Measurements from ENCODE around the gene HIVEP3. TPM values are rescaled to one million over a fixed set of nuclear protein-coding genes. Genes with fewer than 3 reads are reported as not detected.
A peak's percentile ranks its signal among the peaks of the same experiment; 100 is the strongest.

HIVEP3 gene
- total RNA-seq, 1 donor from 2014 or later, result 1.7 TPM

DNA sequence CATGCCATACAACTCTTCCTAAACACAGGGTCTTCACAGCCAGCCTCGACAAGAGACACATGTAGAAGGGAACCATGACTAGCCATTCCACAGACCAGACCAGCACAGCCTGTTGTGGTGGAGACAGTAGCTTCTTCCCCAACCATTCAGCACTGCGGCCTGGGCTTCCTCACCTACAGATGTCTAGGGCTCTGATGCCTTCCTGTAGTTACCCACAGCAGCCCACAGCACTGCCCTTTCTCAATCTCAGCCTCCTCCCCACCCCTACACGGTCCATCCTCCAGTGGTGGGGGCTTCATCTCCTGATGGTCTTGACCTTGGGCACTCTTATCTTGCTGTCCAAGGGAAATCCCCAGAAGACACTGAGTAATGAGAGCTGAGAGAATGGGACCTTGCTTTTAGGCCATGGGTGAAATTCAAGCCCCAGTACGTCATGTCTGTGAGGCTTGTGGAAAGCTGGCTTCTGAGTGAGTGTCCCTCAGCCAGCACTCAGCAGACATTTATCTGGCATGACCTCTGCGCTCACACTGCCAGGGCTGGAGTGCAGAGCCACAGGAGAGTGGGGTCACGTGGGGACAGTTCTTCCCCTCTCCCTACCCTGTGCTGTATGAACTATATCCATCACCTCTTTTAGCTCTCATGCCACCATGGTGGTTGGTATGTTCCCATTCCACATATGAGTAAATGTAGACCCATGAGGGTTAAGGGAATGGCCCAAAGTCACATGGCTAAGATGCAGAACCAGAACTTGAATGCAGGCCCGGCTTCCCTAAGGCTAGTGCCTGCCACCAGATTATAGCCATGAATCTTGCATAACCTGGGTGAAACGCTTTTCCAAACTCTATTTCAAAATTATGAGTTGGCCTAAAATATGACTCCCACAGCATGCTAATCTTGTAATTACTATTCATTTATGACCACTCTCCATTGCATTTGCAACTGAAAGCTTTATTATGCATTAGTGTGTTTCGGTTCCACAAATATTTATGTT, 104.7 kb downstream of the HIVEP3 start:
- DNase-seq (ENCODE audit: low spot score), result no peak

DNA sequence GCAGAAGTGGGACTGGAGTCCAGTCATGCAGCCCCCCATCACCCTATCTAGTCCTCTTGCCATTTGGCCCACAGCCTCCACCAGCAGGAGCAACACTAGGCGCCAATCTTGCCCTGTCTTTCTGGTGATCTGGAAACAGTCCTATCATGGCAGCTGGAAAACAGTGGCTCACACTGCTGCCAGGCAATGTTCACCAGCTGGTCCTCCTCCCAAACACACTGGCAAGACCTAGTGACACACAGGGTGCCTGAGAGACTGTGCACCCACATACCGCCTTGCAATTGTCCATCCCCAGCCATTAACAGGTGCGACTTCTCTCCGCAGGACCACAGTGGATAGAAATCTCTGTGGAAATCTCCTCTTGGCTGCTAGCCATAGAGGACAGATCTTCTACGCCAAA, 105.5 kb downstream of the HIVEP3 start:
- no peak for DNase-seq (ENCODE audit: low spot score)

DNA sequence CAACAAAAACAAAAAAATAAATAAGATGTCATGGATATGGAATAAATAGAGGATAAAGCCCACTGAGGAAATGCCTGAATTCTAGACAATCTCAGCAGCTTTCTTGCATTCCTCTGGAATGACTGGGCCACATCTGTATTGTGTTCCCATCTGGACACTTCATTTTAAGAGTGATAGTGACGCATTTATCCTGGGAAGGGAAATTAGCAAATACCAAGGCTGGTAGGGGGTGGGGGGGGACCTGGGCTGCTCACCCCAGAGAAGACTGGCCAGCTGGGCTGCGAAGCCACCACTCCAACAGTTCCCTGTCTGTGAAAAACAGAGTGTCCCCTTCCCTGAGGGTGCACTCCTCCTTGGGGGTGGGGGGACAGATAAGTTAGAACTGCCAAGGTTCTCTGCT, 106.3 kb downstream of the HIVEP3 start:
- DNase-seq (ENCODE audit: low spot score), result peak; percentile 63

DNA sequence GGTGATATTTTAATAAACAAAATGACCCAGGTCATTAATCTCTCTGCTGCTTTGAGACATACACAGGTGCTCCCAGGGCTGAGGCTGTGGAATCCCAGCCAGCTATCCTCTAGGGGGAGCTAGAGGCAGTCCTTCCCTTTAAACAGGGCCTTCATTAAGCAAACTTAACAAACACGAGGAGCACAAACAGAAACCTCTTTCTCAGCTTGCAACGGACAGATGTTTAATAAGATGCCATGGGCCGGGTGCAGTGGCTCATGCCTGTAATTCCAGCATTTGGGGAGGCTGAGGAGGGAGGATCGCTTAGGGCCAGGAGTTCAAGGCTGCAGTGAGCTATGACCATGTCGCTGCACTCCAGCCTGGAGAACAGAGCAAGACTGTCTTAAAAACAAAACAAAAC, 106.7 kb downstream of the HIVEP3 start:
- peak; percentile 28 for DNase-seq (ENCODE audit: low spot score)

DNA sequence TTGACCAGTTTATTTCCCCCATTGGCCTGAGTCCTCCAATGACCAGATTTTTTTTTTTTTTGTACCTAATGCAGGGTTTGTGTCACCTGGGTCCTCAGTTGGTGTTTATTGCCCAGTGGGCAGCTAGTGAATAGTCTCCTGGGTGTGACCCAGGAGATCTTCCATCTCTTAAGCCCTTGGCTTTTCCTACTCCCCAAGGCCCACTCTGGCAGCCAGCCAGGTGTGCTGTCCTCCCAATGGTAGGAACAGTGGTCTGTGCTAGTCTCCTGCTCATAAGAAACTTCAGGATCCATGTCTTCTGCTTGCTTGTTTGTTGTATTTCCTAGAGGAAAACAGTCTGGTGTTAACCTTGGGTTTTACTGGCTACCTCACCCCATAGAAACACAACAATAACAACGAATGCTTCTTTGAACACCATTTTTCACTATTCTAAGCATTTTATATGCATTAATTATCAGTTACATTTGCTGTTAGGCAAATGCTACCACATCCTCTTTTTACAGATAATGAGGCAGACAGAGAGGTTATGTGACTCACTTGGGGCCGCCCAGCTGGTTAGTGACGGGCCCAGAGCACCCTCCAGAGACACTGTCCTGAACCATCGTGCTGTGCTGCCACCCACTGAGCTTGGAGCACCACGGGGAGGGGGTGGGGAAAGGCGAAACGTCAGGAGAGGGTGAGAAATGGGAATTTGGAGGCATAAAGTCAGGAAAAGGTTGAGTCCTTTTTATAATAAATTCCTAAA, 107.5 kb downstream of the HIVEP3 start:
- no peak for DNase-seq (ENCODE audit: low spot score)

DNA sequence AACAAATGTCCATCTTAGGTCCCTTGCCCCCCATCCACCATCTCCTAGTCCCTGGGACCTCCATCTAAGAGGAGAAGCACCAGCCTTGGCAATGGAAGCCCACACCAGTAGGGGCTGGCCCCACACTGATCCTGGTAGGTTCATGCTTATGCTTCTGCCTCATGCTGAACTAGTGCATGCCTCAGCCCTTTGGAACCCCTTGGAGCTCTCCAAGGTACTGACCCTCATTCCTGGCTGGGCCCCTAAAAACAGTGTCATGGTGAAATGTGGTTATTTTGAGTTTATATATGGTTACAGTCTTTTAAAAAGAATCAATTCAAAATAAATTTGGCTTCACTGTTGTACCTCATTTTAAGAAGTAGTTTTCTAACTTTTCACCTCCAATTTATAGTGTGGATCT, 108.3 kb downstream of the HIVEP3 start:
- peak; percentile 56 for DNase-seq (ENCODE audit: low spot score)

DNA sequence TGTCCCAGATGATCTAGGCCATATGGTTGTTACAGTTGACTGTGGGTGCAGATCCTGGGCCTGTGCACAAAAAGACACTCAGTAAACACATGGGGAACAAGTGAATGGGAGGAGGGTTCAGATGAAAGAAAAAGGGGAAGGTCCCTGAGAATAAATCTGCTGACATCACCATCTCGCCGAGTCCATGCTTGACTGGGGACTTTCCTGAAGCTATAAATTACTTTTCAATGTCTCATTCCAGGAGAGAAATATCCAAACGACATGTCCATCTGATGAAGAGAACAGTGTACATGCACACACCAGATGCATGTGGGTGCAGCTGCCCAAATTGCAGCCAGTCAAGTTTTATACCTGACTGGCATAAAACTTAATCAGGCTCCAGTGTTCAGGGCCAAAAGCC, 109.0 kb downstream of the HIVEP3 start:
- no peak for DNase-seq (ENCODE audit: low spot score)

DNA sequence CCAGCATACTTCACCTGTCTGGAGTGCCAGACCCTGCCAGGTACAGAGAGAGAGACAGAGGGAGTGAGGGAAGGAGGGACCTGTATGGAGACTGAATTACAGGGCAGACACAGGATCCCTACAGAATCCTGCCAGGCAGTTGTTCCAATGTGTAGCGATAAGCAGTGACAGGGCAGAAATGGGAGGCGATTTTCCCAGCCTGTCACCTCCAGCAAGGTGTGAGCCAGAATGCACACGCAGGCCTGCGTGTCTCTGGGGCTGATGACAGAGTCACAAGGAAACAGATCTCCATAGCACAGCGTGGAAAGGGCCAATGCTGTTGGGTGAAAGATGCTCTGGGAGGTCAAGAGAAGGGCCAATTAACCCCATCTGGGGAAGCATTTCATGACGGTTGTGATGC, 111.3 kb downstream of the HIVEP3 start:
- no peak for DNase-seq (ENCODE audit: low spot score)

DNA sequence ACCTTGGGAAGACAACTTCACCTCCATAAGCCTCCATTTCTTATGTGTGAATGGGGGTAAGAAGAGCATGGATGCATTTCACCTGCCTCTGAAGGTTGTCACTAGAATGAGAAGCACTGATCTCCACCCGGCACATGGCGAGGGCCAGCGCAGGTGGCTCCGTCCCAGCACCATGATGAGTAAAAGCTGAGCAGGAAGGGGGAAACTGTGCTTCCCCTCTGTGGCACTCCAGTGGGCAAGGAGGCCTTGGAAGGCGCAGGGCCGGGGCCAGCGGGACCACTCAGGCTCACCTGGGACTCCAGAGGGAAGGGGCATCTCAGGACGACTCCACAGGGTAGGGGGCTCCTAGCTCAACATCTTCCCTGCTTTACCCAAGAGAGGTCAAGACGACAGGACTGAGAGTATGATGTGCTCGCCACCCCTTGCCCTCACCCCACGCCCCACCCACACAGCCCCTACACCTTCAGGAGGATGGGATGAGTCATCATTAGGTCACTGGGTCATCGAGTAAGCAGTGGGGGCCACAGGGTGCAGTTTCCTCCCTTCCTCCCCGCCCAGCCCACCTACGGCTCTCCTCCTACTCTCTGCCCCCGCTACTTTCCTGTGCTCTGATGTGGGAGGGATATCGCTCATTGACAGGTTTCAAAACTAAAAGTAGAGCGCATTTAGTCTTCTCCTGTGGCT, 112.1 kb downstream of the HIVEP3 start:
- DNase-seq (ENCODE audit: low spot score), result no peak

DNA sequence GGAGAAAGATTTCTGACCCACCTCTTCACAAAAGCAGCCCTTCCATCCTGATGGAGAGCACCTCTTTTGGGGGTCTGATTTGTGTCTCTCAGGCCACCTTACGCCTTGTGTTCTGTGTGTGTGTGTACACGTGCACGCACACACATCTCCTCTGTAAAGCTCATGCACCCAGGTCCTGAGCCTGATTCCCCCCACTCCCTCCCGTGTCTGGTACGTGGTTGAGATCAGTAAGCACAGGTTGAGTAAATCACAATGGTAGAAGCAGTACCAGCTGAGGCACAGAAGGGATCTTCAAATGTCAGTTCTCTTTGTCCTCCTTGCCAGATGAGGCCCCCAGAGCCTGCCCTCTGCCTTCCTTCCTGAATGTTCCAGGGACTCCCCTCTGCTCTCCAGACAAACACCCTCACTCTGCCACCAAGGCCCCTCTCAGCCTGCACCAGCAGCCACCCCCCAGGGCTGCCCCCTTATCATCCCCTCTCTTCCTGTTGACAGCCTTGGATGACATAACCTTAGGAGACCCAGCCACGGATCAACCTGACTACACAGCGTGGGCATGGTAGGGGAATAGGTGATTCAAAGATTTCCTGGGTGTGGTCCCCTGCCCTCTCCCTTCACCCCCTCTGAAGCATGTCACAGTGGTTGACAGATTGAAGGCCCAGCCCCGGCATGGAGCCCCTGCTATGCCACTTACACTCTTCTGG, 112.8 kb downstream of the HIVEP3 start:
- no peak for DNase-seq (ENCODE audit: low spot score)

DNA sequence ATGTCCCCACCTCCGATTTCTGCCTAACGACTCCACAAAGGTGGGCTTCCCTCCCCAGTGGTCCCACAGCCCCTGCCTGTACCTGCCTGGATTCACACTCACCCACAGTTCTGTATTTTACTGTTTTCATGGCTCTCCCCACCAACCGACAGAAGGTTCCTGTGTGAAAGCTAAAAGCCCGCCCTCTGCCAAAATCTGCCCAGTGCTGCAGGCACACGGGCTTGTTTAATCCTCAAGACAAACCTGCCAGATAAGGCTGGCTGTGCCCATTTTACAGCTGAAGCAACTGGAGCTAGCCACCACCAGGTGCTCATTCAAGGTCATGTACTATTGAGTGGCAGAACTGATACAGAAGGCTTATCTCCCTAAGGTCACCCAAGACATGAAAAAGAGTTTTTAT, 114.5 kb downstream of the HIVEP3 start:
- DNase-seq (ENCODE audit: low spot score), result no peak

DNA sequence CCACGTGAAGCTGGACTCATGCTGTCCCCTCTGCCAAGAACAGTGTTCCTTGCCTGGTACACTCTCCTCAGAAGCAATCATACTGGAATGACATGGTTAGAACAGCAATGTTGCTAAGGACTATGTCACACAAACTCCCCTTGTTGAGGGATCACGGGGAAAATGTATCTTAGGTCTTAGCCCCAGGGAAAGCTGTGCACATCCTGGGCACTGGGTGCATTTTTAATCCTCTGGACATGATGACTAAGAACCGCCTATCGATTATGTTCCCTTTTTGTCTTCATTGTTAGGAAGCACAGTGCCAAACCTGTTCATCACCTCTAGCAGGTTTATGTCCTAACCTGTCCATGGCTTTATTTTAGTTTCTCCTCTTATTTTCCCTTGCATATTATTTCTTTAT, 115.1 kb downstream of the HIVEP3 start:
- DNase-seq (ENCODE audit: low spot score), result no peak

DNA sequence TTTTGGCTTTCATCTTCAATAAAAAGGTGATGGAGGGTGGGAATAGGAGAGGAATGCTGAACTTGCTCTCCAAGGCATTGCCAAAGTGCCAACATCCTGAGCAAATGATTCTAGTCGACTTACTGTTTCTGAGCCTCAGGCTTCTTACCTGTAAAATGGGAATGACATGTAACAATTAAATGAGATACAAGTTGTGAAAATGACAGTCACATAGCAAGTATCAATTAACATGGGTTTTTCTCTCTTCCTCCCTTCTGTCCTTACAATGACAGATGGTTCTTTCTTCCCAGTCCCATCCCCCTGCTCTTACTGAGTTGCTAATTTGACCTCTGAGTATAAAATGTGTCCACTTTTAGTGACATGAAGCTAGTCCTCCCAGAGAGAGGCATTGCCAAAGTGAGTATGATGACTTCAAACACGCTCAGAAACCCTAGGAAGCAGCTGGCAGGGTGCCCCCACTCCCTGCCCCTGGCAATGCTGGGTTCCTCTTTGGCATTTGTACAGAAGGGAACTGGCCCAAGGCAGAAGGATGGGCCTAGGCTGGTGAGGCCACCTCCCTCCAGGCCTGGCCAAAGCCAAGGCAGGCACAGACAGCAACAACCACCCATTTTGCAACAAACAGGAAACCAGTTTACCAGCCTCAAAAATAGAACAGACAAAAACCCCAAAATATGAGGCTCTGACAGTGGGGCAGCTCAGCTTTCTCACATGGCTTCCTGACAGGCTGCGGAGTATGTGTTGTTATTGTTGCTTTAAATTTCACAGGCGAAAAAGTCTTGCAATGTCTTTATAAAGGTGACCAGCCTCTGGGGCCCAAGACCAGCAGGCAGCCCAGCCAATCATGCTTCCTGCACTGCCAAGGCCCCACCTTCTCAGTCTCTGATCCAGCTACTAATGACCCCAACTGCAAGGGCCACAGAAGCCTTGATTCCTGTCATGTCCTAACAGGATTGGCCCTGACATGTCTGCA, 115.9 kb downstream of the HIVEP3 start:
- DNase-seq (ENCODE audit: low spot score), result peak; percentile 57

DNA sequence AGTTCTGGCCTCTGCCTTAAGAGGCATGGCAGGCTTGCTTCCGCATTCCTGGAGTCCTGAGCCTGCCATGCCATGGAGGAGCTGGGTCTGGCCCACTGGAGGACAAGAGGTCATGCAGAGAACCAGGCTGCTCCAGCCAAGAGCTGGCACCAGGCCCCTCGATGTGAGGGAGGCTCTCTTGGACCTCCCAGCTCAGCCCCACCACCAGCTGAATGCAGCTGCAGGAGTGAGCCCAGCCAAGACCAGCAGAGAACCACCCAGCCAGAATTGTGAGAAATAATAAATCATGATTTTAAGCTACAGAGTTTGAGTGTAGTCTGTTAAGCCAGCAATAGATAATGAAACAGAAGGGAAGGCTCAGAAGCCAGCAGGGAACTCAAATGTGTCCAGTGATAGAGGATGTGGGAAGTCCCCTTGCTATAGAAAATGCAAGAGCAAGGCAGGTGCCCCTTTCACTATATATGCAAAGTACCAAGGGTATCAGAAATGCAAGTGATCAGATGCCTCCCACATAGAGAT, 118.4 kb downstream of the HIVEP3 start:
- no peak for DNase-seq (ENCODE audit: low spot score)

DNA sequence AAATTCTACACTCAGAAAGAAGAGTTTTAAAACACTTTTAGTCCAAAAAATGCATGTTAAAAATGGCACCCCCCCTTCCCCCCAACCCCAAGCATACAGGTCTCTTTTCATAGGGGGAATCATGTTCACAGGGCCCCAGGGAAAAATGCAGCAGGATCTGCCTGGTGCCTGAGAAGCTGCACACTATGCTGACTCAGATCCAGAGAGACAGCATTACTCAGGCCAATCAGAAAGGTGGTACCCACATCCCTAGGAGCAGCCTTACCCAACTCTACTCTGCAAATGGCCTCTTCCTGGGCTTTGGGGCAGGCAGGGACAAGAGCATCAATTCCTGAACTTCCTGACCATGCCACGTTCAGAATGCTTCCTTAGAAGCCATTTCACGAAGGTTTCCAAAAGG, 119.0 kb downstream of the HIVEP3 start:
- DNase-seq (ENCODE audit: low spot score), result no peak

DNA sequence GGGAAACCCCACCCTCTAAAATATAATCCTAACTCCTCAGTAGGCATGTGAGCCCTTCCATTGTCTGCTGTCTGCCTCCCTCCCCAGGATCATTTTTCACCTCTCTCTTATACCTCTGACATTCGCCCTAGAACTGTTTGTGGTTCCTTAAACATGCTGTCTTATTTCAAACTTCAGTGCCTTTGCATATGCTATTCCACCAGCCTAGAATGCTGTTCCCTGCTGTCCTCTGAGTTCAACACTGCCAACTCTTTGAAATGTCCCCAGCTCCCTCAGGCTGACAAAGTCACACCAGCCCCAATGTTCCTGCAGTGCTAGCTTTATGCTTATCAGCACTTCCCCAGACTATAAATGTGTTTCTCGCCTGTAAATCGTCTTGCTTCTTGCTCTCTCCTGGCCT, 119.5 kb downstream of the HIVEP3 start:
- DNase-seq (ENCODE audit: low spot score), result no peak

DNA sequence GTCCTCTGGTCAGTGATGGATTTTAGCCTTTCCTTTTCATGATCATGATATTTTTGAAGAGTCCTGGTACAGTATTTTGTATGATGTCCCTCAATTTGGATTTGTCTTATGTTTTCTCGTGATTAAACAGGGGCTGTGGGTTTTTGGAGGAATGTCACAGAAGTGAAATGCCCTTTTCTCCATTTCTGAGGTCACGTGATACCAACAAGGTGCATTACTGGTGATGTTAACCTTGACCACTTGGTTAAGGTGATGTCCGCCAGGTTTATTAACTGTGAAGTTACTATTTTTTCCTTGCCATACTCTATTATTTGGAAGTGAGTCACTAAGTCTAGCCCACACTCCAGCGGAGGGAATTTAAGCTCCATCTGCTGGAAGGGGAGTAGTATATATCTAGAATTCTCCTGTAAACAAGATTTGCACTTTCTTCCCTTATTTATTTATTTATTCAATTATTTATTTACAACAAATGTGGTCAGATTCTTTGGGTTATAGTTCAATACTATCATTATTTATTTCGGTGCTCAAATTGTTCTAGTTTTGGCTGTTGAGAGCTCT, 123.4 kb downstream of the HIVEP3 start:
- DNase-seq (ENCODE audit: low spot score), result no peak

DNA sequence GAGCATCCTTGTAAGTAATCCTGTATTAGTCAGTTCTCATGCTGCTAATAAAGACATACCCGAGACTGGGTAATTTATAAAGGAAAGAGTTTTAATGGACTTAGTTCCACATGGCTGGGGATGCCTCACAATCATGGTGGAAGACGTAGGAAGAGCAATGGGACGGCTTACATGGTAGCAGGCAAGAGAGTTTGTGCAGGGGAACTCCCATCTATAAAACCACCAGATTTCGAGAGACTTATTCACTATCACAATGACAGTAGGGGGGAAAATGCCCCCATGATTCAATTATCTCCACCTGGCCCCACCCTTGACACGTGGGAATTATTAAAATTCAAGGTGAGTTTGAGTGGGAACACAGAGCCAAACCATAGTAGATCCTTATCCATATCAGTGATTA, 124.7 kb downstream of the HIVEP3 start:
- no peak for DNase-seq (ENCODE audit: low spot score)

DNA sequence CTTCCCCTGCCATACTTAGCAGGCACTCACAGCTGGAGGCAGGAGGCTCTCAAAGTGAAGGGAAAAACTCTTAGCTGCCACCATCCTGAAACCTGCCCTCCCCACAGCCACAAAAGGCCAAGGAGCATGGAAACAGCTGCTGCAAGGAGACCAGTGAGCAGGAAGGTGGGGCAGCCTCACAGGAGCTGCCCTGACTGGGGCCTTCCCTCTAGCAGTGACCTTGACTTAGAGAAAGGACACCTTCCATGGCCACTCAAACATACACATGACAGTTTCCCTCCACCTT, 126.3 kb downstream of the HIVEP3 start:
- no peak for DNase-seq (ENCODE audit: low spot score)
